ENCODE data around the gene RAI1. TPM values are rescaled to one million over a fixed set of nuclear protein-coding genes. Genes with fewer than 3 reads are reported as not detected.
"Not testable (repeated sequence)": the region's sequence is repeated elsewhere in the genome, so short reads cannot be mapped to it uniquely, and the experiment has no call there.

The RAI1 gene
- 12.0 and 13.8 TPM in 2 replicates for total RNA-seq (2014; rRNA removed; shearing (Covaris generic))

- in situ Hi-C loops (cut with HindIII; ENCODE audit: low sequenced_read_pairs), result no loop called here
Observed at GRCh38 chr17:17681187-17681743, at the start of gene RAI1. RAI1 (plus strand) TSS chr17:17681458; CDS start chr17:17792949, 111,491 bp downstream.

GRCh38 chr17:17632690-17633089 lies 48.6 kb upstream of the RAI1 start:
- DNase-seq (ENCODE audit: low spot score); in situ Hi-C loops (cut with HindIII; ENCODE audit: low sequenced_read_pairs): not testable (repeated sequence)

More at GRCh38 chr17:17681187-17681743, at the start of gene RAI1:
- peak; percentile 70 for DNase-seq (ENCODE audit: low spot score)

GRCh38 chr17:17633310-17633709 lies 47.9 kb upstream of the RAI1 start:
- DNase-seq (ENCODE audit: low spot score), result no peak
- in situ Hi-C loops (cut with HindIII; ENCODE audit: low sequenced_read_pairs), result no loop called here

- in situ Hi-C loops (cut with HindIII; ENCODE audit: low sequenced_read_pairs), result no loop called here
Observed at GRCh38 chr17:17635126-17635525, 46.1 kb upstream of the RAI1 start.

GRCh38 chr17:17635537-17636271 lies 45.6 kb upstream of the RAI1 start:
- DNase-seq (ENCODE audit: low spot score); in situ Hi-C loops (cut with HindIII; ENCODE audit: low sequenced_read_pairs): not testable (repeated sequence)

More at GRCh38 chr17:17635126-17635525, 46.1 kb upstream of the RAI1 start:
- no peak for DNase-seq (ENCODE audit: low spot score)

- in situ Hi-C loops (cut with HindIII; ENCODE audit: low sequenced_read_pairs), result no loop called here
- DNase-seq (ENCODE audit: low spot score), result no peak
Observed at GRCh38 chr17:17636272-17636885, 44.9 kb upstream of the RAI1 start.

- in situ Hi-C loops (cut with HindIII; ENCODE audit: low sequenced_read_pairs), result no loop called here
- no peak for DNase-seq (ENCODE audit: low spot score)
Observed at GRCh38 chr17:17638467-17638866, 42.8 kb upstream of the RAI1 start.

GRCh38 chr17:17639661-17640270 lies 41.5 kb upstream of the RAI1 start:
- in situ Hi-C loops (cut with HindIII; ENCODE audit: low sequenced_read_pairs), result not testable (repeated sequence)
- peak; percentile 31 for DNase-seq (ENCODE audit: low spot score)

- in situ Hi-C loops (cut with HindIII; ENCODE audit: low sequenced_read_pairs), result no loop called here
- DNase-seq (ENCODE audit: low spot score), result peak; percentile 87
Observed at GRCh38 chr17:17641621-17642409, 39.4 kb upstream of the RAI1 start.

- DNase-seq (ENCODE audit: low spot score); in situ Hi-C loops (cut with HindIII; ENCODE audit: low sequenced_read_pairs): not testable (repeated sequence)
Observed at GRCh38 chr17:17645148-17645547, 36.1 kb upstream of the RAI1 start.

- in situ Hi-C loops (cut with HindIII; ENCODE audit: low sequenced_read_pairs), result no loop called here
- no peak for DNase-seq (ENCODE audit: low spot score)
Observed at GRCh38 chr17:17645961-17646360, 35.3 kb upstream of the RAI1 start.

- no peak for DNase-seq (ENCODE audit: low spot score)
- in situ Hi-C loops (cut with HindIII; ENCODE audit: low sequenced_read_pairs), result no loop called here
Observed at GRCh38 chr17:17647524-17648178, 33.6 kb upstream of the RAI1 start.

- in situ Hi-C loops (cut with HindIII; ENCODE audit: low sequenced_read_pairs), result no loop called here
- no peak for DNase-seq (ENCODE audit: low spot score)
Observed at GRCh38 chr17:17648762-17649161, 32.5 kb upstream of the RAI1 start.

GRCh38 chr17:17650959-17651358 lies 30.3 kb upstream of the RAI1 start:
- in situ Hi-C loops (cut with HindIII; ENCODE audit: low sequenced_read_pairs), result no loop called here
- DNase-seq (ENCODE audit: low spot score), result no peak

- in situ Hi-C loops (cut with HindIII; ENCODE audit: low sequenced_read_pairs), result no loop called here
- no peak for DNase-seq (ENCODE audit: low spot score)
Observed at GRCh38 chr17:17653343-17653742, 27.9 kb upstream of the RAI1 start.

GRCh38 chr17:17659340-17659739 lies 21.9 kb upstream of the RAI1 start:
- in situ Hi-C loops (cut with HindIII; ENCODE audit: low sequenced_read_pairs), result no loop called here
- DNase-seq (ENCODE audit: low spot score), result no peak

GRCh38 chr17:17661134-17661533 lies 20.1 kb upstream of the RAI1 start:
- in situ Hi-C loops (cut with HindIII; ENCODE audit: low sequenced_read_pairs), result no loop called here
- no peak for DNase-seq (ENCODE audit: low spot score)

GRCh38 chr17:17661834-17662385 lies 19.3 kb upstream of the RAI1 start:
- in situ Hi-C loops (cut with HindIII; ENCODE audit: low sequenced_read_pairs), result no loop called here
- DNase-seq (ENCODE audit: low spot score), result no peak
